ENCODE data around the gene TTC24.
"Not testable (repeated sequence)": the region's sequence is repeated elsewhere in the genome, so short reads cannot be mapped to it uniquely, and the experiment has no call there.

TTC24 gene

DNA sequence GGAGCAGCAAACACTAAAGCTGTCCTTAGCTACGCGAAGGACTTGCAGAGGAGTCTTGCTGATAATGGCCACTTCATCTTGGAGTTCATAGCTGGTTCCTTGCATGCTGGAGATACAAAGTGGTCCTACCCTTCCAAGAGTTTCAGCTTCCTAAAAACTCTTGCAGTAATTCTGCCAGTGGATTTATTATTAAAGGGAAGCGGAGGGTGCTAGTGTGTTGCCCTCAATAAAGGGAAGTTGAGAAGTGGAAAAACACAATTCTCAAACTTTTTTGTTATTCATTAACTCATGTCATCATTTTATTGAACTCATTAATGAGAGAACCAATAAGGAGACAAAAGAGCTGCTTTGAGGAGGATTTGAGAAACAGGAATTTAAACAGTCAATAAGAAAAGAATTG lies 33.1 kb downstream of the TTC24 start:
- DNase-seq, result no peak

- DNase-seq, result no peak
Observed at GRCh38 chr1:156615946-156616345, 36.4 kb downstream of the TTC24 start.

- no peak for DNase-seq
Observed at GRCh38 chr1:156616463-156616862, 36.9 kb downstream of the TTC24 start.

DNA sequence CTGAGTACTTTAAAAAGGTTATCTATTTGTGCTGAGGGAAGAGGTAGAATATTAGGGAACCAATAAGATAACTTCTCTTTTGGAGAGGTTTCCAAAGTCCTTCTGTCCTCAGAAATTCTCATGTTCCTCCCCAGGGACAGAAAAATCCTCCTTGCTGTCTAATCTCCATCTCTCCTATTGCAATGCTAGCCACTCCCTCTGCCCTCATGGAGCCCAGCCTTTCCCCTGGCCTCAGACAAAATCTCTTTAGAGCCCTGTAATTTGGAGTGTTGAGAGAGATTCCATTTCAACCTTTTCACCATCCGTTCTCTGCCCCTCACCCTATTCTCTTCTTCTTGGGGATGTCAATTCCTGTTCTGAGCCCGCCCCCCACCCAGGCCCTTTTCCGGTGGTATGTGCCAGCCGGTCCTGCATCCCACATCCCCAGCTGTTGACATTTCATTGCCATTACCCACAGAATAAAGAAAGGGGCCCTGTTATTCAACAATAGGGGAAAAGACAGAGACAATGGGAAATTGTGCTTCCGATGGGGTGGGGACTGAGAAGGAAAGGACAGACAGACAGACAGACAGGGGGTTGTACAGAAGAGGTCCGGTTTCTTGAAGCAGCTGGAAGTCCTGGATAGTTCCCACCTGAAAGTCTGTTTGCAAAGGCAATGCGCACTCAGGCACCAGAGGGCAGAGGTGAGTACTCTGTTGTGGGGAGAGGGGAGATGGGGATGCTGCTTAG lies 39.5 kb downstream of the TTC24 start, which contains the start of gene HAPLN2:
HAPLN2 (plus strand) TSS at position 563 of the 729 bp plus-strand sequence. CDS start 4,076 bp downstream, outside the sequence.
- no peak for DNase-seq

DNA sequence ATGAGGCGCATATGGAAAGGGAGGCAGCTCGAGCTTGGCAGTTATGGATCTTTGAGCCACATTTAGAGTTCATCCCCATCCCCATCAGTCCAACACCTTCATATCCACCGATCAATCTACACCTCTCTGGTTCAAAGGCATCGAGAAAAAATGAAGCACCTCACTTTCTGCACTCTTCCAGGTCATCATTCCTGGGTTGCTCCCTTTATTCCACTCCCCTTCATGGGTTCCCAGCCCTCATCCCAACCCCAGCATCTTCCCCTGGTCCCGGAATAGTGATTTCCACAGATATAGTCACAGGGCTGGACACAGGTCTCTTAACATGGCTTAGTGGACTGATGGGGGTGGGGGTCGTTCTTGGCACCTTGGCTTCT lies 40.0 kb downstream of the TTC24 start:
- no peak for DNase-seq

DNA sequence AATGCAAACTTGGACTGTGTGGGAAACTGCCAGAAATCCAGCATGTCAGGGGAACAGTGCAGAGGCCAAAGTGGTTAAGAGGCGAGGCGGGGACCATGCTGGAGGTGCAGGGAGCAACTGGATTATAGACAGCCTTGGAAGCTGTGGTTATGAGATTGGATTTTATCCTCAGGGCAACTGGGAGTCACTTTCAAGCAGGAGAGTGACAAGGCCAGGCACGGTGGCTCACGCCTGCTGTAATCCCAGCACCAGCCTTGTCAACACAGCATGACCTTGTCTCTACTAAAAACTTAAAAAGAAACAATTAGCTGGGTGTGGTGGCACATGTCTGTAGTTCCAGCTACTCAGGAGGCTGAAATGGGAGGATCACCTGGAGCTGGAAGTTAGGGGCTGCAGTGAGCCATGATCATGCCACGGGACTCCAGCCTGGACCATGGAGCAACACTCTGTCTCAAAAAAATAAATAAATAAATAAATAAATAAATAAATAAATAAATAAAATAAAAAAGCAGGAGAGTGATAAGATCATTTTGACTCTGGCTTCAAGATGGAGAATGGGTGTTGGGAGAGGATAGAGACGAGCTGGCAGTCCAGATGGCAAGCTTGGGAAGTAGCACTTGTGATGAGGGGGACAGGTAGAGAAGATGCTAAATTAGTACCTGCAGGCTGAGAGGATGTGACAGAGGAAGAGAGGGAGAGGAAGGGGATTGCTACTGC lies 43.2 kb downstream of the TTC24 start:
- no peak for DNase-seq

- DNase-seq, result peak; percentile 10
Observed at GRCh38 chr1:156623946-156624813, 44.7 kb downstream of the TTC24 start.

GRCh38 chr1:156624814-156625435 lies 45.4 kb downstream of the TTC24 start:
- DNase-seq, result no peak

GRCh38 chr1:156625436-156626078 lies 46.0 kb downstream of the TTC24 start:
- DNase-seq, result peak; percentile 58

GRCh38 chr1:156626079-156626438 lies 46.5 kb downstream of the TTC24 start:
- DNase-seq, result no peak

GRCh38 chr1:156627313-156627880 lies 47.9 kb downstream of the TTC24 start:
- DNase-seq, result peak; percentile 8

DNA sequence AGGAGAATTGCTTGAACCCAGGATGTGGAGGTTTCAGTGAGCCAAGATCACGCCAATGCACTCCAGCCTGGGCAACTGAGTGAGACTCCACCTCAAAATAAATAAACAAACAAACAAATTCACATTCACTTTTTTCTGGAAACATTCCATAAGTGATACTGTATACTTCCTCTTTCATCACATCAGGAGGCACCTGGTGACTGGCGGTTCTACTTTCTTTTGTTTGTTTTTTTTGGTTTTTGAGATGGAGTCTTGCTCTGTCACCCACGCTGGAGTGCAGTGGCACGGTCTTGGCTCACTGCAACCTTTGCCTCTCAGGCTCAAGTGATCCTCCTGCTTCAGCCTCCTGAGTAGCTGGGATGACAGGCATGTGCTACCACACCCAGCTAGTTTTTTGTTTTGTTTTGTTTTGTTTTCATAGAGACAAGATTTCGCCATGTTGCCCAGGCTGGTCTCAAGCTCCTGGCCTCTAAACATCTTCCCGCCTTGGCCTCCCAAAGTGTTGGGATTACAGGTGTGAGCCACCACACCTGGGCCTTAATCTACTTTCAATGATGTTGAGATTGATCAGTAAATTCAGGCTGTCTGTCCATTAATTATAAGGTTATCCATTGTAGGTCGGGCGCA lies 50.4 kb downstream of the TTC24 start:
- no peak for DNase-seq

DNA sequence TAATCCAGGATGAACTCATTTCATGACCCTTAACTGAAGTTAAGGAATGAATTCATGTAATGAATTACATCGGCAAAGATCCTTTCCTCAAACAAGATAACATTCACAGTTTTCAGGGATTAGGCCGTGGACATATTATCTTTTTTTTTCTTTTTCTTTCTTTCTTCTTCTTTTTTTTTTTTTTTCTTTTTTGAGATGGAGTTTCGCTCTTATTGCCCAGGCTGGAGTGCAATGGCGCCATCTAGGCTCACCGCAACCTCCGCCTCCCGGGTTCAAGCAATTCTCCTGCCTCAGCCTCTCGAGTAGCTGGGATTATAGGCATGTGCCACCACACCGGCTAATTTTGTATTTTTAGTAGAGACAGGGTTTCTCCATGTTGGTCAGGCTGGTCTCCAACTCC lies 51.6 kb downstream of the TTC24 start:
- not testable (repeated sequence) for DNase-seq

DNA sequence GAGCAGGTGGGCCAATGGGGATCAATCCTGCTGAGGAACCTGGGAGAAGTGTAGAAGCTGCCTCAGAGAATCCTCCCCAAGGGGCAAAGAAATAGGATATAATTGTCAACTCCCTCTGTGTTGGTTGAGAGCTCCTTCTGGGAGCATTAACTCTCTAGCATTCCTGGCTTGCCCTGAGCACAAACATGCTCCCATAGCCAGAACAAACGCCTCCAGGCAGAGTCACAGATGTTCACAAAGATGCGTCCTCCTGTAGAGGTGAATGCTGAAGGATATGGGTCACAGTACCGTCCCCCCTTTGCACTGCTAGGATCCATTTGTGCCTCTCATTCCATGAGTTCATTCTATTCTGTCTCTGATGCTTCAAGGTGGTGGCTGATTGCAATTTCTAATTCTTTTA lies 52.8 kb downstream of the TTC24 start:
- no peak for DNase-seq
